Breast epithelium (tissue), 3 donors: ENCODE results near the gene ZNF860.

Source experiments
- POLR2AphosphoS5 ChIP-seq, 3 donors: sonication (generic); formaldehyde crosslinking; IDR thresholded peaks; one replicate each; pipeline ENCODE4 v1.6.1; 2017; ENCODE audit warnings: antibody characterized with exemption in 3 of 3
- TF ChIP-seq, protein P1 (sequence below), 3 donors: fragments of 450-650 bp; IDR thresholded peaks; one replicate each; pipeline ENCODE4 v1.5.1; 2016 to 2017; ENCODE audit warnings: antibody characterized with exemption in 3 of 3, mild to moderate bottlenecking in 3 of 3, moderate library complexity in 3 of 3

DNA sequence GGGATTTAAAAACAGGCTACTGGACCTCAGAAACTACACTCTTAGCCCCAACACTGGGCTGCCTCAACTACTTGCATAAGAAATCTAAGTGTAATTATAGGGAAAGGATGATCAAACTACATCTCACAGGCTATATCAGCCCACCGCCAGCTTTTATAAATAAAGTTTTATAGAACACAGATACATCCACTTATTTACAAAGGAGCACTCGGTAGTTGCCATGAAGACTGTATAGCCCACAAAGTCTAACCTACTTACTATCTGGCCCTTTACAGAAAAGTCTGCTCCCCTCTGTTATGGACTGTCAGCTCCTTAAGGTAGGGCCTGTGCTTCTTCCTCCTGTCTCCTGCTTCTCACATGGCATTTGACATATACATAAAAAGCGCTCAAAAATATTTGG lies 9.9 kb upstream of the ZNF860 start:
- TF ChIP-seq, protein P1, sequence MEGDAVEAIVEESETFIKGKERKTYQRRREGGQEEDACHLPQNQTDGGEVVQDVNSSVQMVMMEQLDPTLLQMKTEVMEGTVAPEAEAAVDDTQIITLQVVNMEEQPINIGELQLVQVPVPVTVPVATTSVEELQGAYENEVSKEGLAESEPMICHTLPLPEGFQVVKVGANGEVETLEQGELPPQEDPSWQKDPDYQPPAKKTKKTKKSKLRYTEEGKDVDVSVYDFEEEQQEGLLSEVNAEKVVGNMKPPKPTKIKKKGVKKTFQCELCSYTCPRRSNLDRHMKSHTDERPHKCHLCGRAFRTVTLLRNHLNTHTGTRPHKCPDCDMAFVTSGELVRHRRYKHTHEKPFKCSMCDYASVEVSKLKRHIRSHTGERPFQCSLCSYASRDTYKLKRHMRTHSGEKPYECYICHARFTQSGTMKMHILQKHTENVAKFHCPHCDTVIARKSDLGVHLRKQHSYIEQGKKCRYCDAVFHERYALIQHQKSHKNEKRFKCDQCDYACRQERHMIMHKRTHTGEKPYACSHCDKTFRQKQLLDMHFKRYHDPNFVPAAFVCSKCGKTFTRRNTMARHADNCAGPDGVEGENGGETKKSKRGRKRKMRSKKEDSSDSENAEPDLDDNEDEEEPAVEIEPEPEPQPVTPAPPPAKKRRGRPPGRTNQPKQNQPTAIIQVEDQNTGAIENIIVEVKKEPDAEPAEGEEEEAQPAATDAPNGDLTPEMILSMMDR (IDR thresholded peaks at IDR 0.05), result no peak
- no peak for TF ChIP-seq POLR2AphosphoS5 (IDR thresholded peaks at IDR 0.05)
